Left ventricle myocardium superior (tissue), 1 donor: ENCODE measurements around the gene SPECC1. TPM values are rescaled to one million over a fixed set of nuclear protein-coding genes. Genes with fewer than 3 reads are reported as not detected.

Source experiments
- ATAC-seq: fragments of 200-7000 bp; cut with Tn5 transposase; one replicate; pipeline ENCODE4 v1.9.1; 2020; ENCODE audit warnings: mild to moderate bottlenecking, moderate library complexity
- DNase-seq: peaks from one replicate; pipeline ENCODE4 v3.0.0-alpha.2; 2020
- intact Hi-C: fragments of 100-400 bp; cut with micrococcal nuclease; formaldehyde crosslinking; loops from one replicate; pipeline ENCODE4 v1.11.0; 2022
- total RNA-seq: library from RNA; stranded (reverse); fragmentation: NEBNext Ultra II Directional; extraction: Animal tissue kit (Norgen Biotek cat#: 25700); gene quantifications from one replicate; pipeline ENCODE4 v1.2.1, GENCODE V29; 2021
- donor health status: DM: no; HTN: yes; CAD: no; lungs with severe emphysema.

The SPECC1 gene
- total RNA-seq, 1 donor from 2014 or later, result 10.3 TPM

DNA sequence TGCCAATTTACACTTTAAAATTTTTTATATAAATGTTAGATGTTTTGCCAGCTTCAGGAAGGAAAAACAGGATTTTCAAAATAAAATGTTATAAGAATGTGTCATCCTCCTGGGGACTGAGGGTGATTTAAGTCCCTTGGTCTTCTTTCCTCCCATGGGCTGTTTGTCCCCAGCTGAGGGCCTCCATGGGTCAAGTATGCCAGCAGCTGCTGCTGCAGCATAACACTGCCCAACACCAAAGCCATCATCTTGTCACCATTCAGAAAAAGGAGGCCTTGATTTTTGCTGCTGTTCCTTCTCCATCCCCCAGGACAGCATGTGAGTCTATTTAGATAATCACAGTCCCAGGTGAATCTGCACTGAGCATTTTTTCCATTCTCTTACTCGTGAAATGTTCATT is 269.6 kb downstream of the SPECC1 start:
- intact Hi-C loops, result no loop called here
- DNase-seq (no peak), ATAC-seq (no peak)

DNA sequence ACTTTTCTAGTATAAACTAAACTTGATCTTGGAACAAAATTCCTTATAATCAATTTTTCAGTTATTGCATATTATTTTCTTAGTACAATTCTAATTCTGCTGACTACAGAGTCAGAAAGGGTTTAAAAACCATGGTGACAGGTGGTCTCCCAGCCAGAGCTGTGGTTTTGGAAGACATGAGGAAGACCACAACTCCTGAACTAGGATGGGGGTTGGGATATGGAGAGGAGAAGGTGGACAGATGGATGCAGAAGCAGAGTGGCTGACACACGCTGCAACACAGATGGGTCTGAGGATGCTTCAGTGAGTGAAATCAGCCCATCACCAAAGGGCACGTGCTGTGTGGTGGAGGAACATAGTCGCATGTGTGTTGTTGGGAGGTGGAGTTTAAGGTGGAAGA is 270.5 kb downstream of the SPECC1 start:
- ATAC-seq (no peak), DNase-seq (no peak)

DNA sequence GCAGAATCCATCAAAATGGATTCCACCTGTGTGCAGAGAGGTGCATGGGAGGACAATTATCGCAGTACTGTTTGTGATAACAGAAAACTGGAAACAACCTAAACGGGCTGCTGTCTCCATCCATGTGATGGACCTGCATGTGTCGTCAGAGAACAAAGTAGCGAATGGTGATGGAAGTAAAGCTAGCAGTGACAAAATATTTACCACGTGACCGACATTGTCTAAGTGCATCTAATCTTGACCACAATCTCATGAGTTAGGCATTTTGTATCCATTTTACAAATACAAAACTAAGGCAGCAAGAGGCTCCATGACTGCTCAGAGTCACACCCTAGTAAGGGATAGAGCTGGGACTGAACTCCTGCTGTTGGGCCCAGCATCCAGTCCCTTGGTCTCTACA is 270.9 kb downstream of the SPECC1 start:
- ATAC-seq, result no peak
- intact Hi-C loops, result no loop called here
- no peak for DNase-seq

More for the DNA sequence above, 270.5 kb downstream of the SPECC1 start:
- intact Hi-C loops, result no loop called here

DNA sequence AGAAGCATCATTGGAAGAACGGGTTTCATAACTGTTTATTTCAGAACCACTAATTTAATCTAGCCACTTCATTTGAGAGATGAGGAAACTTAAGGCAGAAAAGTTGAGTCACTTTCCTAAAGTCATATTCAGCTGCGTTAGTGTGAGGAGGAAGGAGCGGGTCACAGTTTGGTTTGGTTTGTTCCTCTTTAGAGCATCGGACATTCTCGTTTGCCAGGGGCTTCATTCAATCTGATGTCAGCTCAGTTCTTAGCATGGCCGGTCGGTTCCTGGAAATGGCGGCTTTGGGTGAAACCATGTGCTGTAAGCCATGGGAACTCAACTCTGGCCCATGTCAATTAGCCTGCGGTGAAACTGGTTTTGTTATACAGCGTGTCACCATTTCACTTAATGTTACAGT is 271.7 kb downstream of the SPECC1 start:
- intact Hi-C loops, result no loop called here
- DNase-seq (no peak), ATAC-seq (no peak)

DNA sequence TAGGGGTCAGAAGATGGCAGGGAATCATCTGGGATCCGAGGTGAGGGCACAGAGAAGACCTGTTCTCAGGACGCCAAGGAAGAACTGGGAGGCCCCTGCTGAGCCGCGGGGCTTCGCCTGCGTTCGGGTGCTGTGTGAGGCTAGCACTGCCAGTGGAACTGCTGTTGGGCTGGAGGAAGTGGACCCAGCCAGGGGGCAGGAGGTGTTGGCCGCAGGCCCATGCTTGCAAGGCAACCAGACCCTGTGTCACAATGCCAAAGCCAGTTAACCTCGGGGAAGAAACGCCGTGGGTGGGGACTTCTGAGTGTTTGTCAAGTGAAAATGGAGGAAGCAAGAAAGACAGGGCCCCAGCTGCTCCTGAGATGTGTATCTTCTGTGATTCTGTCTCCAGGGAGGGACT is 272.7 kb downstream of the SPECC1 start:
- intact Hi-C loops, result no loop called here
- peak; percentile 56 for DNase-seq
- peak; percentile 47 for ATAC-seq

DNA sequence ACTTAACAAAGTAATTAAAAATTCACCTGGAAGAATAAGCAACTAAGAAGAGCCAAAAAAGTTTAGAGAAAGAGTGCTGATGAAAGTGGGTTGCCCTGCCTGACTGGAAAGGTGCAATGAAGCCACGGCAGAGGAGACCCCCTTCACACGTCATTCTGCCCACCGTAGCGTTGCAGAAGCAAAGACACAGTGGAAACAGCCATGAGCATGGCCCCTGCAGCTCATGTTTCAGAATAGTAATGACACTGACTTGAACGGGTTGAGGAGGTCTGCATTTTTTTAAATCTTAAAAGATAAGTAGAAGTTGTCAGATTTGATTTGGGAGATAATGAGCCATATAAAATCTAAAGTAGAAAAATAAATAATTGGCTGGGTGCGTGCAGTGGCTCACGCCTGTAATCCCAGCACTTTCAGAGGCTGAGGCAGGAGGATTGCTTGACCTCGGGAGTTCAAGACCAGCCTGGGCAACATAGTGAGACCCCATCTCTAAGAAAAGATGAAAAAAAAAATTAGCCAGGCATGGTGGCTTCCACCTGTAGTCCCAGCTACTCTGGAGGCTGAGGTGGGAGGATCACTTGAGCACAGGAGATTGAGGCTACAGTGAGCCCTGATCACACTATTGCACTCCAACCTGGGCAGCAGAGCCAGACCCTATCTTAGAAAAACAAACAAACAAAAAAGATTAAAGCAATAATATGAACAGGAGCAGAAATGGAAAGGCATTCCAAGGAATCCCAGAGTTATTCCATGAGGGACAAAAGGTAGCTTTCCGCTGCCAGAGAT is 273.6 kb downstream of the SPECC1 start:
- DNase-seq (no peak), ATAC-seq (no peak)
- intact Hi-C loops, result no loop called here

DNA sequence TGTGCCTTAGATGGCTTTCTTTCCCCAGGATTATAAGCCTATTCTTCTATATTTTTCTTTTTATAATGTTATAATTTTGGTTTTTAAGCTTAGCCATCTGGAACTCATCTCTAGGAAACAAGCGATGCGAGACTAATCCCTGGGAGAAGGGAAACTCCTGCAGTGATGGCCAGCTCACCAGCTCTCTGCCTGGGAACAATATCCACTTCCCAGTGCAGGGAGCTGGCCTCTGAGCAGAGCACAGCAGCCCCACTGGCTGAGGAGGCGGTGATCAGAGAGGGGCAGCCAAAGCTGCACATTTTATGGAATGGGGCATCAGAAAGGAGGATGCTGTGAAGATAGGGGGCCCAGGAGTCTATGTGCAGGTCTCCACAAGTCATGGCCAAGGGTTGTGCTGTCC is 274.9 kb downstream of the SPECC1 start:
- ATAC-seq, result peak; percentile 35
- intact Hi-C loops, result no loop called here

DNA sequence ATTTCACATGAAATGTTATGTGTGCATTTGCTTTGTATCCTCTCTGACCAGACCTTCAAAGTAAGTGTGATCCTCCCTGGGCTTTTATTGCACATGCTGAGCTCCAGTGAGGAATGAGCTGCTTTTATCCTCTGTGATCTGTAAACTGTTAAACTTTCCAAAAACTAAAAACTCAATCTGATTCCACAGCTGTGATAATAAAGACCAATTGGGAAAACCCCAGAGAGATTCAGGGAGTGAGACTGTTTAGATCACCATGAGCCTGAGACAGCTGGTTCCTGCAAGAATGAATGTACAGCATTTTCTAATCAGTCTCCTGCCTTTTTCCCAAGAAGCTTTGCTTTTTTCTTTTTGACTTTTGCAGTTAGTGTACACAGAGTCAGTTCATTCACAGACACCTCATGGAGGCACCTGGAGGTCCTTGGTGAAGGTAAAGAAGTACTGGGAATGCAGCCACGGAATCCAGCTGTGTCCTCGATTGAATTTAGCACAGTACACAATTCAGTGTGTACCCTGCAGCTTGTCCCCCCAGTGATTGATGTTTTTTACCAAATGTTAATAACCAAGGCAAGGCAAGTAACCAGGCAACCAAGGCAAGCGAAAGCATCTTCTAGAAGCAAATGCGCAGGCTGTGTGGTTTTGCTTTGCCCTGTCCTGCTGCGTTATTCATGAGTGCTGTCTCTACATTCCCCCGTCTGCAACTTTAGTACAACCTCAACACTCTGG is 275.6 kb downstream of the SPECC1 start:
- ATAC-seq (peak; percentile 34), DNase-seq (no peak)
- intact Hi-C loops, result no loop called here

More for the DNA sequence above, 274.9 kb downstream of the SPECC1 start:
- DNase-seq, result no peak

DNA sequence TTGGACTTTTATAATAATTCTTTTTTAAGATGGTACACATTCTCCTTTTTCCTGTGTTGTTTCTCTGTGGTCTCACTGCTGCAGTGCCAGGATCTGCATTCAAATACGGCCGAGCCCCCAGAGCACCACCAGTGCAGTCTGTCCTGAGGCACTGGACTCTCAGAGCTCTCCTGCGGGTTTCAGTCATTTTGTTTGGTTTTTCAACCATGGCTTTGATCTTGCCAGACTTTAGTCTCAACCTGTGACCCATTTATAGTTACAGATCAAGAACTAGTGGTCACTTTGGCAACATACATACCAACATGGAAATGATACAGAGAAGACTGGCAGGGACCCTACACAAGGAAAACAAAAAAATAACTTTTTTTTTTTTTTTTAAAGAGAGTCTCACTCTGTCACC is 280.8 kb downstream of the SPECC1 start:
- ATAC-seq (no peak), DNase-seq (no peak)
- intact Hi-C loops, result no loop called here

DNA sequence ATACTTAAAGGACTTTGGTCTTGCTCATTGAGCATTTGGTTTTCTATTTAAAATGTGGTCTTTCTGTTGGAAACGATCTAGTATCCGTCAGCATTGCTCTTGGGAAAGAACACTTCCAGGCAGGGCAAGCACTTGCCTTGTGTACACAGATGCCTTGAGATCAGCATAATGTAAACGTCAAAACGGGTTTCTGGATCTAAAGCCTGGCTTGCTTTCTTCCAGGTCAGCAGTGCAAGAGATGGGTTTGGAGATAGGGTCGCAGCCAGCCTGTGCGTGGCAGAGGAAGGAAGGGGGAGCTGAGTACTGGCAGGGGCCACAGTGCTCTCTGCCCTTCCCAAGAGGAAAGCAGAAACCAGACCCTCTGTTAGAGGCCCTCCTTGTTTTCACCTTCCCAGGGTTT is 282.7 kb downstream of the SPECC1 start:
- no peak for ATAC-seq
- DNase-seq, result no peak
- intact Hi-C loops, result no loop called here

DNA sequence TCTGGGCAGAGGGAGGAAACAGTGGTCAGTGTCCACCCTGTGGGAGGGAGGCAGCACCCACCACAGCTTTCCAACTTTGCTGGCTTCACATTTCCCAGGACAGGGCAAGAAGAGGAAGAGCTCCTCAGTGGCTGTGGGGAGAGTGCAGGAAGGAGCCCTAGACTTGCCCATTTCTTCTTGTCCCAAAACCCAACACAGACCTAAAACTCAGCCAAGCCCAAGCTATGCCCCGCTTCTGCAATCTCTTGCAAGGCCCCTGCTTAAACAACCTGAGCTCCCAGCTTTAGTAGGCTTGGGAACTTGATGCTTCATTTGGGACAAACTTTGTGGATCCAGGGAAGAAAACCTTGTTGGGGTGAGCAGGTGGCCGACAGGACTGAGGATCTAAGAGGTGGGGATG is 284.3 kb downstream of the SPECC1 start:
- no peak for ATAC-seq
- intact Hi-C loops, result no loop called here
- no peak for DNase-seq

DNA sequence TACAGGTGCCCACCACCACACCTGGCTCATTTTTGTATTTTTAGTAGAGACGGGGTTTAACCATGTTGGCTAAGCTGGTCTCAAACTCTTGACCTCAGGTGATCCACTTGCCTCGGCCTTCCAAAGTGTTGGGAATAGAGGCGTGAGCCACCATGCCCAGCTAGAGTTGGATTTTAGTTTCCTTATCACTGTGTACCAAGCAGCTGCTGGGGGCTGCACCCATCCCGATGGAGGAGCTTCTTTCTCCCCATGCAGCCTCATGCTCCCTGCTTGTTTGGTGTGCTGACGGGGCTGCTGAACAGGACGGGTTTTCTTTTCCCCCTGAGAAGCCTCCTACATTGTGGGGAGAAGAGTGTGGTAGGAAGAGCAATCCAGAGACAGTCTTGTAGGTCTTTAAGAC is 285.0 kb downstream of the SPECC1 start:
- ATAC-seq, result no peak
- no peak for DNase-seq
- intact Hi-C loops, result no loop called here

DNA sequence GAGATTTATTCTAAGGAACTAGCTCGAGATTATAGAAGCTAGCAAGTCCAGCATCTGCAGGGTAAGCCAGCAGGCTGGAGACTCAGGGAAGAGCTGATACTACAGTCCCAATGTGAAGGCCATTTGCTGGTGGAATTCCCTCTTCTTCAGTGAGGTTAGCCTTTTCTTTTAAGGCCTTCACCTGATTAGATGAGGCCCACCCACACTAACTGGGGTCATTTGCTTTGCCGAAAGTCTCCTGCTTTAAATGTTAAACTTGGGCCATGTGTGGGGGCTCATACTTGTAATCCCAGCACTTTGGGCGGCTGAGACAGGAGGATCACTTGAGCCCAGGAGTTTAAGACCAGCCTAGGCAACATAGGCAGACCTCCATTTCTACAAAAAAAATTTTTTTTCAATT is 289.9 kb downstream of the SPECC1 start:
- intact Hi-C loops, result no loop called here
- DNase-seq, result no peak
- ATAC-seq, result no peak

DNA sequence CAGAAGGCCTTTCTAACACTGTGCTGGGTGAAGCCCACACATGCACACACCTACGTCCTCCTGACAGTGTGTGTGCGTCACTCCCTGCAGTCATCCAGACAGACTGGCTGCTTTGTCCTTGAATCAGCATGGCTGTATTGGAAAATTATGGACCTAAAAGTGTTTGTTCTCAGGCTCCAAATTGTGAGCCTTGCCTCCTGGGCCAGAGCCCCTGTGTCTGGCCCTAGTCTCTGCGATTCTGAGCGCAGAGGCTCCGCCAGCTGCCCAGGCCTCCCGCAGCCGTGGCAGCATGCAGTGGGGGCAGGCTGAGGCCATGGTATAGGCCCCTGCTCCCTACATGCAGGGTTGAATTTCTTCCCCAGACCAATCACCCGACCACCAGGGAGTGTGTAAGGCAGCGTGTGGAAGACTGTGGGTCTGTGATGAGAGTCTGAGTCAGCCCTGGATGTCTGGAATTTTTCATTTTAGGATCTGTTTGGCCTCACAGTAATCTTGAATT is 291.3 kb downstream of the SPECC1 start:
- ATAC-seq (no peak), DNase-seq (no peak)
- intact Hi-C loops, result no loop called here

DNA sequence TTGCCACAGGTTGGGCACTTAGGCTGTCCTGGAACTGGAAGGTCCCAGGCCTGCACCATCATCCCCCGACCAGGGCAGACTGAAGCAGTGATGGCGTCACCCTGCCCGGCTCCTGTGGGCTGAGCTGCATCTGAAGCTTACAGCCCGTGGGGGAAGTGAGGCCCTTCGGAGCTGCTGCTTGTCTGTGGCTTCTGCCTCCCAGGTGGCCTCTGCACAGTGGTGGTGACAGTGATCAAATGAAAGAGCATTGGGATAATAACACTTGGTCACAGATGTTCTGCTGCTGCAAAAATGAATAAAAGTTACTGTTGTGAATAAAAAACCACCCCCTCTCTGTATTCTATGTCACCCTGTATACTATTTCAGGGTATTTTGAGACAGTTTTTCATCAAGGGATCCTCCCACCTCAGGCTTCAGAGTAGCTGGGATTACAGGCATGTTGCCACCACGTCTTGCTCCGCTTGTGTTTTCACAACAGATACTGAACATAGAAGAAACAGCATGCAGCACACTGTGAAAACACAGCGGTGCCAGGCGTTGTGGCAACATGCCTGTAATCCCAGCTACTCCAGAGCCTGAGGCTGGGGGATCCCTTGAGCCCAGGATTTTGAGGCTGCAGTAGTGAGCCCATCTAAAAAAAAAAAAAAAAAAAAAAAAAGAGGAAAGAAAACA is 293.2 kb downstream of the SPECC1 start:
- DNase-seq, result no peak
- intact Hi-C loops, result no loop called here
- no peak for ATAC-seq

DNA sequence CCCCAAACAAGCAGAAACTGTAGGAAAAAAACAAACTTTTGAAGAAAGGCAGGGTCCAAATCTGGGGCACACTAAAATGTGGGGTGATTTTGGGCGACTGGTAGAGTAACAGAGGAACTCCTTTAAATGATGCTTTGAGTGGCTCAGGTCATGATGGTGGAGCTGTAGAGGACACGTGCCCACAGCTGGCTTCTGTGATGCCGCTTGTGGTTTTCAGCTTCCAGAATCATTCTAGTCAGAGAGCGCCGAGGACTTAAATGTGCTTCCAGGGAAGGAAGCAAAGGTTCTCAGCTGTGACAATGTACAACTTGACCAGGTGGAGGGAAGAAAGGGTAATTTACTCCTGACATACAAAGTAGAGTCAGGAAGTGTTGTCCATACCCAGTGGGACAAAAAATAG is 295.8 kb downstream of the SPECC1 start:
- no peak for ATAC-seq
- DNase-seq, result no peak
- intact Hi-C loops, result no loop called here

DNA sequence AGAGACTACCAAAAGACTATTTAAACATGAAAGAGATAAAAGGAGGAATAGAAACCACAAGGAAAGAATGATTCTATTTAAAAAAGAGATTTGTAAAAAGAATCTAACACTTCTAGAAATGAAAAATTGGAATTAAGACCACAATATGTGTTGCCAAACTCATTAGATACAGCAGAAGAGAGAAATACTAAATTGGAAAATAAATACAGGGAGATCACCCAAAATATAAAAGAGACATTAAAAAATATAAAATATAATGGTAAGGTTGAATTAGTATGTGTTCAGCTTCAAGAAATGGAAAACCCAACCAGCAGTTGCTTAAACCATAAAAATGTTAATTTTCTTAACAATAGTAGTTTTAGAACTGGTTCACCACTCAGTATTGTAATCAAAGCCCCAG is 297.8 kb downstream of the SPECC1 start:
- DNase-seq (no peak), ATAC-seq (no peak)
- intact Hi-C loops, result no loop called here

DNA sequence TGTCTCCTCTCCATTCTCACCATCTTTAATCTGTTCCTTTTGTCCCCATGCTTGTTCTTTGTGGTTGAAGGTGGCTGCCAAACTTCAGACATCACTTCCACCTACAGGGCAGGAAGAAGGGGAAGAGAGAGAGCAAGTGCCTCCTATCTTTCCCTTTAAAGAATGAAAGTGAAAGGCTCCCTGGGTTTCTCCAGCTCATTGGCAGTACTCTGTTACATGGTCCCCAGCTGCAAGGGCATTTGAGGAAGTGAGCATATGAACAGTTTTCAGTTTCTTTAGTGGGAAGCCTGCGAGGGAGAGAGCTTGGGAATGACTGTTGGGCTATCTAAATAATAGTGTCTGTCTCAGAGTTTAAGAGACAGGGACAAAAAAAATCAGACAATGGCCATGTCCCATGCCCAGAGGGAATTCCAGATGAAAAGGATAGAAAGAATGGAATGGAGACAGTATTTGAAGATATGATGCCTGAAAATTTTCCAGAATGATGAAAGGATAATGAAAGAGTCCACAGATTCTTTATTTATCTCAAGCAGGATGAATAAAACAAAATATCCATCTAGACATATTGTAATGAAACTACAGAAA is 298.3 kb downstream of the SPECC1 start:
- no peak for ATAC-seq
- DNase-seq, result no peak
- intact Hi-C loops, result no loop called here

DNA sequence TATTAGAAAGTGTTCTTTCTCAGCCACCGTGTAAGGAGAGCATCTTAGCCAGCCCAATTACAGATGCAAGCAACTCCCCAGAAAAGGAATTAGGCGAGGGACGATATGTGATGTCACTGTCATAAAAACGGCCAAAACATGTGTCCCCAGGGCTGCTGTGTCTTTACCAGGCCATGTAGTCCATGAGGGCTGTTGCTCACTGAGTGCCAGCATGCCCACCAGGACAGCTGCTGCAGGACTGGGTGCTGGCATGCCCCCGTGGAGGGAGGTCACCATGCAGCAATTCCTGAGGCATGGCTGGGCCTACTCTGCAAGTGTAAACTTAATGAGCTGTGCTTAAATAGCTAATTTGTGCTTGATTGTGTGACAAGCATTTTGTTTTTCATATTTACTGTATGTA is 301.3 kb downstream of the SPECC1 start:
- DNase-seq, result no peak
- no peak for ATAC-seq
- intact Hi-C loops, result no loop called here

DNA sequence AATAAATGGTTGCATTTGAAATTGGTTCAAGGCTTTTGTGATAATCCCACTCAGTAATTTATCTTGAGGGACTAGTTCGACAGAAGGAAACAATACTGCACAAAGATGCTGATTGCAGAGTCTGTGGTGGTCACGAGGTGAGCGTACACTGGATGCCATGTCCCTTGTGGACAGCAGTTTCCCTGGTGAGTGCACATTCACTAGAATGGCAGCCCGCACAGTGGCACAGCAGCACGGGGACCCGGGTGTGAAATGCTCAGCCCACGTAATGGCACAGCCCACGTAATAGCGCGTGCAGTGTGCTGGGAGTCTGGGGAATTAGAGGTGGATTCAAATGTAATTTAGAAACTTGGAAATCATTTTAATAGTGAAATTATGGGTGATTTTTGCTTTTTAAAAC is 304.1 kb downstream of the SPECC1 start:
- intact Hi-C loops, result no loop called here
- DNase-seq (no peak), ATAC-seq (no peak)
